GM18951 (cell line): ENCODE results near the gene SYCP1.
"Not testable (repeated sequence)": the region's sequence is repeated elsewhere in the genome, so short reads cannot be mapped to it uniquely, and the experiment has no call there.

Source experiments
- POLR2A ChIP-seq: IDR thresholded peaks from 4 replicates; pipeline ENCODE4 v1.6.1; 2011; ENCODE audit warnings: mild to moderate bottlenecking; ENCODE audit not compliant: insufficient read length, insufficient read depth; ENCODE audit errors: extremely low read depth
- in situ Hi-C: fragments of 300-500 bp; cut with MboI; formaldehyde crosslinking; loops from one replicate; pipeline ENCODE4 v1.12.0; 2022; ENCODE audit warnings: low sequenced_read_pairs, mixed read lengths, inconsistent platforms; ENCODE audit not compliant: unreplicated experiment

SYCP1 gene, protein sequence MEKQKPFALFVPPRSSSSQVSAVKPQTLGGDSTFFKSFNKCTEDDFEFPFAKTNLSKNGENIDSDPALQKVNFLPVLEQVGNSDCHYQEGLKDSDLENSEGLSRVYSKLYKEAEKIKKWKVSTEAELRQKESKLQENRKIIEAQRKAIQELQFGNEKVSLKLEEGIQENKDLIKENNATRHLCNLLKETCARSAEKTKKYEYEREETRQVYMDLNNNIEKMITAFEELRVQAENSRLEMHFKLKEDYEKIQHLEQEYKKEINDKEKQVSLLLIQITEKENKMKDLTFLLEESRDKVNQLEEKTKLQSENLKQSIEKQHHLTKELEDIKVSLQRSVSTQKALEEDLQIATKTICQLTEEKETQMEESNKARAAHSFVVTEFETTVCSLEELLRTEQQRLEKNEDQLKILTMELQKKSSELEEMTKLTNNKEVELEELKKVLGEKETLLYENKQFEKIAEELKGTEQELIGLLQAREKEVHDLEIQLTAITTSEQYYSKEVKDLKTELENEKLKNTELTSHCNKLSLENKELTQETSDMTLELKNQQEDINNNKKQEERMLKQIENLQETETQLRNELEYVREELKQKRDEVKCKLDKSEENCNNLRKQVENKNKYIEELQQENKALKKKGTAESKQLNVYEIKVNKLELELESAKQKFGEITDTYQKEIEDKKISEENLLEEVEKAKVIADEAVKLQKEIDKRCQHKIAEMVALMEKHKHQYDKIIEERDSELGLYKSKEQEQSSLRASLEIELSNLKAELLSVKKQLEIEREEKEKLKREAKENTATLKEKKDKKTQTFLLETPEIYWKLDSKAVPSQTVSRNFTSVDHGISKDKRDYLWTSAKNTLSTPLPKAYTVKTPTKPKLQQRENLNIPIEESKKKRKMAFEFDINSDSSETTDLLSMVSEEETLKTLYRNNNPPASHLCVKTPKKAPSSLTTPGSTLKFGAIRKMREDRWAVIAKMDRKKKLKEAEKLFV

DNA sequence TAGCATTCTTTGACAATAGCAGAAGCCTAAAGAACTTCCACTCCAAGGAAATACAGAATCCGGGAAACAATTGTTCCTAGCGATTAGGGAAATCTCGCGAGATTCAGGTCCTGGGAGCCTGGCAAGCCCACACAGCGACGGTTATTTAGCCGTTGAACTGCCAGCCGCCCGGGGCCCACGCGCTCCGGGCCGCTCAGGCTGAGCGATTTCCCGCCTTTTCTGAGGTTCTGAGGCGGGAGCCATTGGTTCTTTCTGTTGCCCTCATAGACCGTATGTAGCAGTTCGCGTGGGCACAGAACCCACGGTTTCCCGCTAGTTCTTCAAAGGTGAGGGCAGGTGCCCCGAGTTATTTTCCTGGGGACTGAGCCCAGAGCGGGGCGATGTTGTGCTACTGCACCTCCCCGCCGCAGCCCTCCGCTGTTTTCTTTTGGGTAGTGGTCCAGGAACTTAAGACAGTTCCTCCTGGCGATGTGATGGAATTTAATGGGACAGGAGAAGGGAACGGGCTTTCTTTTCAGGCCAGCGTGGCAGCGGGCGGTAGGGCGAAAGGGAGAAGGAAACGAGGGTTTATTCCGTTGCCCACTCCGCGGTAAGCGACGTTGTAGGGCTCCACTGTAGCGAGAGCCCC lies at the start of gene SYCP1:
SYCP1 (plus strand) TSS at position 171 of the 628 bp plus-strand sequence. CDS start 602 bp downstream, outside the sequence.
- in situ Hi-C loops: no loop called here
- no peak for TF ChIP-seq POLR2A

DNA sequence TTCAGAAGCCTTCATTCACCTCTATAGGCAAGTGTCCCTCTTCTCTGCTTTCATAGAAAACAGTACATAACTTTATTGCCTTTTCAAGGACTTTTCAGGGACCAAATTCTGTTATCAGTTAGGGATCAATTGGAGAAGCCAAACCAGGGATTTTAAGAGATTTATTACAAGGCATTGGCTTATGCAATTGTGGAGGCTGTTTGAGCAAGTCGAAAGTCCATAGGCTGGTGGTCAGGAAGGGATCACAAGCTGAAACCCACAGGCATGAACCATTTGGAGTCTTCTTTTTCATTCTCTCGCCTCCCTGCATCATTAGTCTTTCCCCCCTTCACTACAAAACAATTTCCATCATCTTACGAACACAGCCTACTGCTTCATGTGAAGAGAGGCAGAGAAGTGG lies 34.8 kb upstream of the SYCP1 start:
- in situ Hi-C loops: no loop called here
- no peak for TF ChIP-seq POLR2A

DNA sequence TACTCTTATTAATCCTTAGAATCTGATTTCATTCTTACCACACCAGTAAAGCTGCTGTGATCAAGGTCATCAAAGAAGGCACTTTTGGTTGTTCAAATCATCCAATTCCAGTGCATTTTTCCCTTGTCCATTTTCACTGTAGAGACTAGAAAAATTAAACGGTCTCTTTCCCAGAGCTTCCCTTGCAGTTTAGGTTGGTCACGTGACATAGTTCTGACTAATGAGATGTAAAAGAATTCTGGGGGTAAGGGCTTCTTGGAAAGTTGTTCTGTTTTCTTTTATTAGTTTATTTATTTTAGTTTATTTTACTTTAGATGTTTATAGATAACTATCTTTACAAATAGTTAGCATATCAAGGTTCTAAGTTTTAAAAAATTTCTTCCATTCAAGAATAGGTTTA lies 34.3 kb upstream of the SYCP1 start:
- TF ChIP-seq POLR2A: no peak
- in situ Hi-C loops: no loop called here

DNA sequence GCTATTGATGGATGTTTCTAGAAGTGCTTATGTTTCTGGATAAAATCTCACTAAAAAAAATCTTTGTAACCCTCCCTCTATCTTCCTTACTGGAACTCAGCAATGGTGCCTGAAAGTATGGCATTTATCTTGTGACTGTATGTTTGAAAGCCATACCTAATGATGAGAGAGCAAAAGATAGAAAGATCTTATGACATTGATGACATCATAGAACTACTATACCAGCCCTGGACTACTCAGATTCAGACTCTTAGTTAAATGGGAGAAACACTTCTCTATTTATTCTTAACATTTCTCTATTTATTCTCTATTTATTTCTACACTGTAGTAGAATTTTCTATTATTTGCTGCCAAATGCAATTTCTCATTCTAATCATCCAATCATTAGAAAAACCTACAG lies 32.7 kb upstream of the SYCP1 start:
- in situ Hi-C loops: no loop called here
- TF ChIP-seq POLR2A: no peak

DNA sequence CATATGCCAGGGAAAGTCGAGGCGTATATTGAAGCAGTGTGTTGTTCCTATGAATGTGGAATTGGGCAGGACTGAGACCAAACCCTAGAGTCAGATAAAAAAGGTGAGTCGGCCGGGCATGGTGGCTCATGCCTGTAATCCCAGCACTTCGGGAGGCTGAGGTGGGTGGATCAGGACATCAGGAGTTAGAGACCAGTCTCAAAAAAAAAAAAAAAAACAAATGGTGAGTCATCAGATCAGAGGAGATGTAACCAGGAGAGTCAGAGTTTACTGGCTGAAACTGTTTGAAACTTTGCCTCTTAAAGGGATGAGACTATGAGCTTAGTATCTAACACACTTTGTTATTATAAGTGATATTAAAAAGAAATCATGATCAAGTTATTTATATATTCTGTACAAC lies 26.4 kb upstream of the SYCP1 start:
- no peak for TF ChIP-seq POLR2A
- in situ Hi-C loops: no loop called here

DNA sequence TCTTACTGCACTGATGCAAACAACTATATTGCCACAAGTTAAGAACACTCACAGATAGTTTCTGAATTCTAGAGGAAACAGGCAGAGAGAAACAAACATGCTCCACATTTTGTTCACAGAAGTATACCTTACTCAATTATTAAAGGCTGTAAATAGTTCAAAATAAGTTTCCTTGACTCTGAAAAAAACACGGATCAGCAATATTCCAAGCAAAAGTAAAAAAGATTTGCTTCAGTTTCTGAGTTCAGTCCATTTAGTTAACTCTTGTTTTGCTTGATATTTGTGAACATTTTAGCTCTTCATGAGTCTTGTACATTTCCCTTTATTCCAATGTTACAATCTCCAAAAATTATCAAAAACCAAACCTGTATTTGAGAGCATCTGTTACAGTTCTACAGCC lies 24.6 kb upstream of the SYCP1 start:
- in situ Hi-C loops: not testable (repeated sequence)

DNA sequence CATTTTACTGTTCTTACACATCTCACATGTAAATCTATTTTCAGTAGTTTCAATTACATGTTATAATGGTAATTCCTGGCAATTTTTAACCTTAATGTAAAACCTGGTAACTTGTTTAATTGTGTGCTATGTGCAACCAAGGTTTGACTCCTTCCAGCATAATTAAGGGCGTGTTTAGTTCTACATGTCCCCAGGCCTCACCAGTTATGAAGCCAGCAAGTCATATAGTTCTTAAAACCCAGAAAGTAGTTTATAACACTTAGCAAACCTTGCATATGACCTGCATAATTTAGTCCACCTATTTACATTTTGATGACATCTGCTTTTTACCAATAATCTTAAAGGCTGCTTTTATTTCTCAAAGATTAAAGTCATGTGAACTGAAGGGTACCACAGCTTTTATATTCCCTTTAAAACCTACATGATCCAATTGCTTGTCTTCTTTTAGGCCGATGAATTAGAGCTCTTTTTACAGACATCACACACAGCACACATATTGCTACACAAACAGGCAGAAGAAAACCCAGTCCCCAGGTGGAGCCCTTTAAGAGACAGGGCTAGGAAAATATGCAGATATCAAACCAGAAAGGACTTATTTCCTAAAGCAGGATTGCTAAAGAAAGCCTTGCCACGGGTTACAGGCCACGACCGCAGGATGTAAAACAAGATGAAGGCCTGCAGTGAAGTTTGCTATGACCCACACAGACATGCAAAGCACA lies 23.2 kb upstream of the SYCP1 start:
- no peak for TF ChIP-seq POLR2A
- in situ Hi-C loops: no loop called here

DNA sequence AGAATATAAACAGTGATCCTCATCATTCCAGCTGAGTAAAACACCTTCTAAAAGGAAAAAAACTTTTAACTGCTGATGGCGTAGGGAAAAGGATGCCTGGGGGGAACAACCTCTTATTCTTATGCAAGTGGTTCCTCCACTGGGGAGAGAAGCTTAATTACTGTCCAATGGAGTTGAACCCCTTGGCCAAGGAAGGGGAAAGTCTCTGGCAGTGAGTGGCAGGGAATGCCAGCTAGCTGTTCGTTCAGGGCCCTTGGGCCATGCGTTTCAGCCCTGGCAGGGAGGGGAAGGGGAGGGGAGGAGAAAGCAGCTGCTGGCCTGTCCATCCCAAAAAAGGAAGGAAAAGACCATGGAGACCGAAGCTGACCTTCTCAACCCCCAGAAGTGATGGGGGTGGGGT lies 22.6 kb upstream of the SYCP1 start:
- in situ Hi-C loops: no loop called here
- TF ChIP-seq POLR2A: no peak

DNA sequence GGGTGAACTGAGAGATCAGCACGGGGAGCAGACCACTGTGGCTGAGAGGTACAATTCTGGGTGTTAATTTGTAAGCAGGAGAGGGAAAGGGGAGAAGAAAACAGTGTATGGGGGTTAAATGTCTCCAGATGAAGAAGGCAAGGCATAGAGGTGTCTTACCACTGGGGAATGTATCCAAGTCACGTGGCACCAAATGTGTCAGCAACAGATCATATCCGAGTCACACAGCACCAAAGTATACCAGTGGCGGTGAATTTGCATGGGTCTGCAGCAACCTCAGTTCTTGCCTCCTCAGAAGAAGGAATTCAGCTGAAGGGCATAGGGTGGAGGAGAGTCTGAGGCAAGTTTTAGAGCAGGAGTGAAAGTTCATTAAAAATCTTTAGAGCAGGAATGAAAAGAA lies 21.2 kb upstream of the SYCP1 start:
- in situ Hi-C loops: no loop called here
- no peak for TF ChIP-seq POLR2A

DNA sequence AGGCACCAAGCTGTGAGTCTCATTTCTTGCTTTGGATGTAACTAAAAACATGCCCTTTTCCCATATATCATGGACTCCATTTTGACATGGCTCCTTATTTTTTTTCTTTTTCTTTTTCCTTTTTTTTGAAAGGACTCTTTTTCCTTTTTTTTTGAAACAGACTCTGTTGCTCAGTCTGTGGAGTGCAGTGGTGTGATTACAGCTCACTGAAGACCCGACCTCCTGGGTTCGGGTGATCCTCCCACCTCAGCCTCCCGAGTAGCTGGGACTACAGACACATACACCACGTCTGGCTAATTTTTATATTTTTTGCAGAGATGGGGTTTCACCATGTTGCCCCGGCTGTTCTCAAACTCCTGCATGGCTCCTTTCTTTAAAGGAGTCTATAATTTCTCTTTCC lies 10.4 kb upstream of the SYCP1 start:
- in situ Hi-C loops: no loop called here
- no peak for TF ChIP-seq POLR2A

DNA sequence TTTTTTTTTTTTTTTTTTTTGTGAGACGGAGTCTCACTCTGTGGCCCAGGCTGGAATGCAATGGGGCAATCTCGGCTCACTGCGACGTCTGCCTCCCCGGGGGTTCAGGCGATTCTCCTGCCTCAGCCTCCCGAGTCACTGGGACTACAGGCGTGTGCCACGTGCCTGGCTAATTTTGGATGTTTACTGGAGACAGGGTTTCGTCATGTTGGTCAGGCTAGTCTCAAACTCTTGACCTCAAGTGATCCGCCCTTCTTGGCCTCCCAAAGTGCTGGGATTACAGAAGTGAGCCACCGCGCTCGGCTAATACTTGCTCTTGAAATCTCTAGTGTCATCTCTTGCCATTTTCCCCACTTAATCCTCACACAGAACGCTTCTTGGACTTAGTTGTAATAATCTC lies 1.1 kb upstream of the SYCP1 start:
- no peak for TF ChIP-seq POLR2A
- in situ Hi-C loops: no loop called here

DNA sequence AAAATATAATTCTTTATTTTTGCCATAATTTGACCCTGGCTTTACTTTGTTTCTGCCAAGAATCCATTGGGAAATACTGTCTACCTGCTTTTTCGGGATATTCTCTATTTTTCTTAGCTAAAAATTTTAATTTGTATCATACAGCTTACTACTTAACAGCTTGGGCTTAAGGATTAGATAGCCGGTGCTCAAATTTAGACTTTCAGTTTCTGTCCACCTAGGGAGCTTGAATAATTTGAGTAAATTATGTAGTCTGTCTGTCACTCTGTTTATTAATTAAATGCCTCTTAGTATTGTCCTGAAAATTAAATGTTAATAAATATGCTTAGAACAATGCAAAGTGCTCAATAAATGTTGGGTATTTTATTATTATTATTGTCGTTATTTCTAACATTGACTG lies 6.7 kb downstream of the SYCP1 start:
- in situ Hi-C loops: no loop called here

DNA sequence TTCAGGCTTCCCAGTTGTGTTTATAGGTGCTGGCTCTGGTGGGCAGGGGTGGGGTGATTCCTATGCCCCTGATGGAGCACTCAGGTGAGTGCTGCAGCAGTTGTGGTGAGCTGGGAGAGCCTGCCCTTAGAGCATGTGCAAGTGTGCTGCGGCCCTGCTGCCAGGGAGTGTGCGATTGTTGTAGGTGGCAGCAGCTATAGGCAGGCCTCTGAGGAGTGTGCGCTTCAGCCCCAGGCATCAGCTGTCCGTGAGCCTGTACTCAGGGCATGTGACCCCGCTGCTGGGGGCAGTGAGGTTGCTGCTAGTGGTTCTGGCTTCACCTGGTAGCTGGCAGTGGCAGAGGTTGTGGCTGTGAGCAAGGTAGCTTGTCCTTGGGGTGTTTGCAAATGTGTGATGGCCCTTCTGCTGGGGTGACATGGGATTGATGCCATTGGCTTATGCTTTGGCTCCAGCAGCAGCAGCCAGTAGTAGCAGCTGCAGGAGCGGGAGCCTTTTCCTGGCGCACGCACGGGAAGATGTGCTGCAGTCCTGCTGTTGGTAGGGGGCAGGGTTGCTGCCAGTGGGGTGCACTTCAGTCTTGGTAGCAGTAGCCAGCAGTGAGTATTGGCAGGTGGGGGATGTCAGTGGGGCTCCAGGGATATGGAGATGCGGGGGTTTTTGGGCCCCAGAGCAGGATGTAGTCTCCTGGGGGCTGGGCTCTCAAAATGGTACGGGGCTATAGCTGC lies 37.7 kb downstream of the SYCP1 start:
- no peak for TF ChIP-seq POLR2A
- in situ Hi-C loops: no loop called here

More for the DNA sequence above, 6.7 kb downstream of the SYCP1 start:
- TF ChIP-seq POLR2A: no peak
